Measurements from ENCODE around the gene CLEC4G. TPM values are rescaled to one million over a fixed set of nuclear protein-coding genes. Genes with fewer than 3 reads are reported as not detected.

Gene CLEC4G
- total RNA-seq, 3 donors from 2014 or later (not counting 1 experiment from before 2014, with no cell fraction given) = not detected

DNA sequence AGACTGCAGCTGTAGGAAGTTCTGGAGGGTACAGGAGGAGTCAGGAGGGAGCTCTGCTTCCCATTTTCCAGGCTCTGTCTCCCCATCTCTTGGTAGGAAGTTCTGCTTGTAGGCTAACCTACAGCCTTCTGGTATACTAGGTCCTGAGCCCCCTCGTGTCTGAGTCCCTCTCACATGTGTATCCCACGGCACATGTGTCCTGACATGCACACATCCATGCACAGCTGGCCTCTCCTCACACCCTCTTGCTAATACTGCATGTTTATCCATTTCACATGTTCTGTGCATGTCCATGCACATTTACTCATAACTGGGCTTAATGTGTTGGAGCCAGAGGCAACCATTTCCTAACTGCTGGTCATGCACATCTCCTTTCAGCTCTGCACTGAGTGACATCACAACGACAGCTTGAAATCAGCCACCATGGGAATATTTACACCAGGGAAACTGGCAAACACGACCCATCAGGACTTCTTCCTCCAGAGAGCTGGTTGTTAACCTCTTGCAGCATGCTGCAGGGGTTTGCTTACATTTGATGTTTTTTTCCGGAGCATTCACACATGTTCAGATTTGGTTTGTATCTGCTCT lies 12.4 kb upstream of the CLEC4G start:
- H3K27ac Mint-ChIP-seq = no peak overlapping the region
- no peak overlapping the region for H3K4me3 Mint-ChIP-seq
- H3K9me3 Mint-ChIP-seq = peaks cover 0 to 3% of the 10 kb centered on the region in 2 donors
- peaks cover 0 to 6% of the 10 kb centered on the region in 2 donors for H3K4me1 Mint-ChIP-seq
- H3K36me3 Mint-ChIP-seq = no peaks in the 10 kb centered on the region
- no peak overlapping the region for H3K4me3 ChIP-seq (ENCODE audit: low read length)
- DNase-seq (no peak), ATAC-seq (no peak)
- H3K9me3 ChIP-seq (ENCODE audit: control insufficient read depth, insufficient read depth, low read length) = no peaks in the 10 kb centered on the region
- no peaks in the 10 kb centered on the region for H3K27me3 ChIP-seq (ENCODE audit: control insufficient read depth, insufficient read depth, low read length)
- no peaks in the 10 kb centered on the region for H3K36me3 ChIP-seq (ENCODE audit: control insufficient read depth, insufficient read depth, low read length)
- peaks cover 12 to 16% of the 10 kb centered on the region in 2 donors for H3K27me3 Mint-ChIP-seq (ENCODE audit: low read depth in 2 of 2)
- no peaks in the 10 kb centered on the region for H3K4me1 ChIP-seq (ENCODE audit: control insufficient read depth, insufficient read depth, low read length)
- 67% methylated on average over 5 of the region's 5 CpGs for WGBS (ENCODE audit: insufficient coverage)
- TF ChIP-seq, protein P1, sequence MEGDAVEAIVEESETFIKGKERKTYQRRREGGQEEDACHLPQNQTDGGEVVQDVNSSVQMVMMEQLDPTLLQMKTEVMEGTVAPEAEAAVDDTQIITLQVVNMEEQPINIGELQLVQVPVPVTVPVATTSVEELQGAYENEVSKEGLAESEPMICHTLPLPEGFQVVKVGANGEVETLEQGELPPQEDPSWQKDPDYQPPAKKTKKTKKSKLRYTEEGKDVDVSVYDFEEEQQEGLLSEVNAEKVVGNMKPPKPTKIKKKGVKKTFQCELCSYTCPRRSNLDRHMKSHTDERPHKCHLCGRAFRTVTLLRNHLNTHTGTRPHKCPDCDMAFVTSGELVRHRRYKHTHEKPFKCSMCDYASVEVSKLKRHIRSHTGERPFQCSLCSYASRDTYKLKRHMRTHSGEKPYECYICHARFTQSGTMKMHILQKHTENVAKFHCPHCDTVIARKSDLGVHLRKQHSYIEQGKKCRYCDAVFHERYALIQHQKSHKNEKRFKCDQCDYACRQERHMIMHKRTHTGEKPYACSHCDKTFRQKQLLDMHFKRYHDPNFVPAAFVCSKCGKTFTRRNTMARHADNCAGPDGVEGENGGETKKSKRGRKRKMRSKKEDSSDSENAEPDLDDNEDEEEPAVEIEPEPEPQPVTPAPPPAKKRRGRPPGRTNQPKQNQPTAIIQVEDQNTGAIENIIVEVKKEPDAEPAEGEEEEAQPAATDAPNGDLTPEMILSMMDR (IDR thresholded peaks at IDR 0.05) = no peak
- intact Hi-C loops (cut with micrococcal nuclease) = no loop called here
- H3K27ac ChIP-seq (ENCODE audit: low read length) = no peak overlapping the region

DNA sequence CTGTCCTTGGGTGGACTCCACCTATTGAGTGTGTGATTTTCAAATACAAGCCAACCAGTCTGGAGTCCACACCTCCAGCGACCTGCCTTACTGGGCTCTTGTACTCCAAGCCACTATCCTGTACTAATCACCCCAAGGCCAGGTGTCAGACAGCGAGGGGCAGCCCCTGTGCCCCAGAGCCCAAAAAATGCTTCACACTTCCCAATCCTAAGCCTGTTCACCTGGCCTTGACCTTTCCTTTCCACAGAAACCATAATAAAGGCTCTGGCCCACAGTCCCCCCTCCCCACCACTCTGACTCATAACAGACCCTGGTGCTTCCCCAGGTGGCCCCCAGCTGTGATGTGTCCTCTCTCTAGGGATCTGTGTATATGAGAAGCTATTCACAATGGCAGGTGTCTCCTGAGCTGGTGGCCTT lies 11.5 kb upstream of the CLEC4G start:
- Mint-ChIP-seq H3K27ac (no peak overlapping the region), H3K4me3 (no peak overlapping the region), H3K4me1 (peaks cover 0 to 6% of the 10 kb centered on the region in 2 donors), H3K27me3 (ENCODE audit: low read depth in 2 of 2) (peaks cover 12 to 19% of the 10 kb centered on the region in 2 donors), H3K9me3 (peaks cover 0 to 3% of the 10 kb centered on the region in 2 donors), H3K36me3 (no peaks in the 10 kb centered on the region)
- Histone ChIP-seq H3K4me3 (ENCODE audit: low read length) (no peak overlapping the region), H3K4me1 (ENCODE audit: control insufficient read depth, insufficient read depth, low read length) (no peaks in the 10 kb centered on the region), H3K27me3 (ENCODE audit: control insufficient read depth, insufficient read depth, low read length) (no peaks in the 10 kb centered on the region), H3K27ac (ENCODE audit: low read length) (no peak overlapping the region), H3K9me3 (ENCODE audit: control insufficient read depth, insufficient read depth, low read length) (no peaks in the 10 kb centered on the region), H3K36me3 (ENCODE audit: control insufficient read depth, insufficient read depth, low read length) (no peaks in the 10 kb centered on the region)
- ATAC-seq (no peak), DNase-seq (no peak)
- intact Hi-C loops (cut with micrococcal nuclease) = no loop called here
- 52% methylated on average over 2 of the region's 2 CpGs for WGBS (ENCODE audit: insufficient coverage)
- TF ChIP-seq, protein P1 (IDR thresholded peaks at IDR 0.05) = no peak

DNA sequence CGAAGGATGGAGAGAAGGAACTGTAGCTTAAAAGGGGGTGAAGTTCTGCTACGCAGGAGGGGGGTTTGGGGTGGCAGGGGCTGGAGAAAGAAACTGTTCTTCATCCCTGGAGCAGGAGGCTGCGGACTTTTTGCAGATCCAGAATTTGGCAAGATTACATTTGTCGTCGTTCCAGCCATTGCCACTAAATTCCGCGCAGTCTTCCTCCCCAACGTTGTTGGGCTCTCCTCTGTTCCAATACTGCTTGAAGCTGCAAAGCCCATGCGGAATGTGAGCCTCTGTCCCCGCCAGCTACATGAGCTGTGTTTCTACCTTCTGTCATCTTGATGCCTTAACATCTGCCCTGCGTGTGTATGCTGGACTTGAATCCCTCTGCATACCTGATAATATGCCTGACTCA lies 11.1 kb upstream of the CLEC4G start:
- H3K4me3 ChIP-seq (ENCODE audit: low read length) = no peak overlapping the region
- H3K27me3 Mint-ChIP-seq (ENCODE audit: low read depth in 2 of 2) = peaks cover 9 to 19% of the 10 kb centered on the region in 2 donors
- no peak overlapping the region for H3K27ac ChIP-seq (ENCODE audit: low read length)
- no peak overlapping the region for H3K4me3 Mint-ChIP-seq
- no peaks in the 10 kb centered on the region for H3K9me3 ChIP-seq (ENCODE audit: control insufficient read depth, insufficient read depth, low read length)
- no peak overlapping the region for H3K27ac Mint-ChIP-seq
- H3K4me1 Mint-ChIP-seq = peaks cover 0 to 6% of the 10 kb centered on the region in 2 donors
- no peaks in the 10 kb centered on the region for H3K4me1 ChIP-seq (ENCODE audit: control insufficient read depth, insufficient read depth, low read length)
- no peaks in the 10 kb centered on the region for H3K27me3 ChIP-seq (ENCODE audit: control insufficient read depth, insufficient read depth, low read length)
- TF ChIP-seq, protein P1 (IDR thresholded peaks at IDR 0.05) = no peak
- intact Hi-C loops (cut with micrococcal nuclease) = no loop called here
- 86% methylated on average over 11 of the region's 11 CpGs for WGBS (ENCODE audit: insufficient coverage)
- peaks cover 0 to 1% of the 10 kb centered on the region in 2 donors for H3K9me3 Mint-ChIP-seq
- ATAC-seq (no peak), DNase-seq (no peak)
- H3K36me3 Mint-ChIP-seq = no peaks in the 10 kb centered on the region
- no peaks in the 10 kb centered on the region for H3K36me3 ChIP-seq (ENCODE audit: control insufficient read depth, insufficient read depth, low read length)

DNA sequence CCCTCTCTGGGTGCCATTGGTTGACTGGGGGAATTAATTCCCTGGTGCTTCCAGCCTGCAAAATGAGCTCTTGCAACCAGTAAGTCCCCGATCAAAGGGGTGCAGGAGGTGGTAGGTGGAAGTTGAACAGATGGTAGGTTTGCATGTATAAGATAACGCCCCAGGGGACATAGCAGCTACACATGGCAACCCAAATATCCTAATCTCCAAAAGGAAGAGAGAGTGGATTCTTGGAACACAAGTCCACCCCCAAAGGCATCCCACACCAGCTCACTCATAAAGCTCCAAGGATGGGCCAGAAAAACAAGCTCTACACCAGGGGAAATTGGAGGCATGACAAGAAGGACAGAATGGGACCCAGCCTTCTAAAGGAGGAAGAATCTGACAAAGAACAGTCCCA lies 10.7 kb upstream of the CLEC4G start:
- Histone ChIP-seq H3K27ac (ENCODE audit: low read length) (no peak overlapping the region), H3K27me3 (ENCODE audit: control insufficient read depth, insufficient read depth, low read length) (no peaks in the 10 kb centered on the region), H3K9me3 (ENCODE audit: control insufficient read depth, insufficient read depth, low read length) (no peaks in the 10 kb centered on the region), H3K4me1 (ENCODE audit: control insufficient read depth, insufficient read depth, low read length) (no peaks in the 10 kb centered on the region), H3K36me3 (ENCODE audit: control insufficient read depth, insufficient read depth, low read length) (no peaks in the 10 kb centered on the region), H3K4me3 (ENCODE audit: low read length) (no peak overlapping the region)
- peaks cover 0 to 6% of the 10 kb centered on the region in 2 donors for H3K4me1 Mint-ChIP-seq
- no peaks in the 10 kb centered on the region for H3K36me3 Mint-ChIP-seq
- no peak for DNase-seq
- no peak overlapping the region for H3K27ac Mint-ChIP-seq
- H3K4me3 Mint-ChIP-seq = no peak overlapping the region
- ATAC-seq = no peak
- H3K27me3 Mint-ChIP-seq (ENCODE audit: low read depth in 2 of 2) = peaks cover 5 to 19% of the 10 kb centered on the region in 2 donors
- no peaks in the 10 kb centered on the region for H3K9me3 Mint-ChIP-seq
- TF ChIP-seq, protein P1 (IDR thresholded peaks at IDR 0.05) = no peak
- intact Hi-C loops (cut with micrococcal nuclease) = no loop called here
- WGBS (ENCODE audit: insufficient coverage) = 88% methylated on average over 1 of the region's 2 CpGs

All from natural killer cell (primary cell).